Ramos (cell line): ENCODE results near the gene KMT5C.

ENCODE experiments used
- in situ Hi-C: fragments of 300-500 bp; cut with MboI; formaldehyde crosslinking; loops from one replicate; pipeline ENCODE4 v1.14.3; 2022; ENCODE audit warnings: low sequenced_read_pairs; ENCODE audit not compliant: unreplicated experiment

The KMT5C gene

GRCh38 chr19:55339105-55339888, at the start of gene KMT5C:
Gene KMT5C (plus strand): TSS chr19:55339876. CDS start chr19:55341937, 2,061 bp downstream.
- in situ Hi-C loops: no loop called here

GRCh38 chr19:55297267-55297666, 42.4 kb upstream of the KMT5C start:
- in situ Hi-C loops: loop anchor here (5.0 to 25.0 kb wide), 3 partner anchors 75 to 340 kb away; partner anchors contain the start of genes CCDC106, ZNF580 and ZNF581

GRCh38 chr19:55299991-55300390, 39.7 kb upstream of the KMT5C start:
- in situ Hi-C loops: loop anchor here (5.0 to 25.0 kb wide), 4 partner anchors 78 to 337 kb away; partner anchors contain the start of genes CCDC106, RPL28, TMEM238 and ZNF580

- in situ Hi-C loops: loop anchor here (10.0 kb wide), 1 partner anchor 84 kb away; the partner anchor contains the start of genes RPL28 and TMEM238
Measured at GRCh38 chr19:55300886-55301458, 38.7 kb upstream of the KMT5C start.

GRCh38 chr19:55301459-55302317, 38.0 kb upstream of the KMT5C start:
- in situ Hi-C loops: loop anchor here (10.0 kb wide), 1 partner anchor 83 kb away; the partner anchor contains the start of genes RPL28 and TMEM238

GRCh38 chr19:55302318-55302703, 37.4 kb upstream of the KMT5C start:
- in situ Hi-C loops: loop anchor here (10.0 kb wide), 1 partner anchor 82 kb away; the partner anchor contains the start of genes RPL28 and TMEM238

GRCh38 chr19:55303477-55303876, 36.2 kb upstream of the KMT5C start:
- in situ Hi-C loops: loop anchor here (10.0 kb wide), 1 partner anchor 81 kb away; the partner anchor contains the start of genes RPL28 and TMEM238

- in situ Hi-C loops: loop anchor here (10.0 kb wide), 1 partner anchor 80 kb away; the partner anchor contains the start of genes RPL28 and TMEM238
Measured at GRCh38 chr19:55304279-55304978, 35.2 kb upstream of the KMT5C start.

- in situ Hi-C loops: loop anchor here (10.0 kb wide), 1 partner anchor 80 kb away; the partner anchor contains the start of genes RPL28 and TMEM238
Measured at GRCh38 chr19:55304980-55305379, 34.7 kb upstream of the KMT5C start.

GRCh38 chr19:55305491-55305890, 34.2 kb upstream of the KMT5C start:
- in situ Hi-C loops: loop anchor here (10.0 kb wide), 1 partner anchor 79 kb away; the partner anchor contains the start of genes RPL28 and TMEM238

- in situ Hi-C loops: loop anchor here (10.0 kb wide), 1 partner anchor 79 kb away; the partner anchor contains the start of genes RPL28 and TMEM238
Measured at GRCh38 chr19:55305983-55306562, 33.6 kb upstream of the KMT5C start.

GRCh38 chr19:55306712-55307111, 33.0 kb upstream of the KMT5C start:
- in situ Hi-C loops: loop anchor here (10.0 kb wide), 1 partner anchor 78 kb away; the partner anchor contains the start of genes RPL28 and TMEM238

- in situ Hi-C loops: loop anchor here (10.0 kb wide), 1 partner anchor 77 kb away; the partner anchor contains the start of genes RPL28 and TMEM238
Measured at GRCh38 chr19:55308281-55308680, 31.4 kb upstream of the KMT5C start.

- in situ Hi-C loops: loop anchor here (10.0 kb wide), 1 partner anchor 75 kb away; the partner anchor contains the start of genes RPL28 and TMEM238
Measured at GRCh38 chr19:55309448-55309847, 30.2 kb upstream of the KMT5C start.

- in situ Hi-C loops: no loop called here
Measured at GRCh38 chr19:55310498-55310897, 29.2 kb upstream of the KMT5C start.

- in situ Hi-C loops: no loop called here
Measured at GRCh38 chr19:55311397-55311796, 28.3 kb upstream of the KMT5C start.

GRCh38 chr19:55311797-55312196, 27.9 kb upstream of the KMT5C start:
- in situ Hi-C loops: no loop called here

- in situ Hi-C loops: no loop called here
Measured at GRCh38 chr19:55312621-55313512, 26.8 kb upstream of the KMT5C start.
